ENCODE results near the gene FEM1A.
"Not testable (repeated sequence)": the region's sequence is repeated elsewhere in the genome, so short reads cannot be mapped to it uniquely, and the experiment has no call there.

Gene FEM1A

DNA sequence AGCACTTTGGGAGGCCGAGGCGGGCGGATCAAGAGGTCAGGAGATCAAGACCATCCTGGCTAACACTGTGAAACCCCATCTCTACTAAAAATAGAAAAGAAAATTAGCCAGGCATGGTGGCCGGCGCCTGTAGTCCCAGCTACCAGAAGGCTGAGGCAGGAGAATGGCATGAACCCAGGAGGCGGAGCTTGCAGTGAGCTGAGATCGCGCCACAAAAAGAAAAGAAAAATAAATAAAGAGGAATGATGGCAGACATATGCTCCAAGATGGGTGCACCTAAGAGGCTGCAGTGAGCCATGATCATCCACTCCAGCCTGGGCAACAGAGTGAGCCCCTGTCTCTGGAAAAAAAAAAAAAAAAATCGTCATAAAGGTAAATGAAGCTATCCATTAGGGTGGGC is 54.4 kb downstream of the FEM1A start:
- DNase-seq (ENCODE audit: low read depth in 2 of 2), result not testable (repeated sequence)

DNA sequence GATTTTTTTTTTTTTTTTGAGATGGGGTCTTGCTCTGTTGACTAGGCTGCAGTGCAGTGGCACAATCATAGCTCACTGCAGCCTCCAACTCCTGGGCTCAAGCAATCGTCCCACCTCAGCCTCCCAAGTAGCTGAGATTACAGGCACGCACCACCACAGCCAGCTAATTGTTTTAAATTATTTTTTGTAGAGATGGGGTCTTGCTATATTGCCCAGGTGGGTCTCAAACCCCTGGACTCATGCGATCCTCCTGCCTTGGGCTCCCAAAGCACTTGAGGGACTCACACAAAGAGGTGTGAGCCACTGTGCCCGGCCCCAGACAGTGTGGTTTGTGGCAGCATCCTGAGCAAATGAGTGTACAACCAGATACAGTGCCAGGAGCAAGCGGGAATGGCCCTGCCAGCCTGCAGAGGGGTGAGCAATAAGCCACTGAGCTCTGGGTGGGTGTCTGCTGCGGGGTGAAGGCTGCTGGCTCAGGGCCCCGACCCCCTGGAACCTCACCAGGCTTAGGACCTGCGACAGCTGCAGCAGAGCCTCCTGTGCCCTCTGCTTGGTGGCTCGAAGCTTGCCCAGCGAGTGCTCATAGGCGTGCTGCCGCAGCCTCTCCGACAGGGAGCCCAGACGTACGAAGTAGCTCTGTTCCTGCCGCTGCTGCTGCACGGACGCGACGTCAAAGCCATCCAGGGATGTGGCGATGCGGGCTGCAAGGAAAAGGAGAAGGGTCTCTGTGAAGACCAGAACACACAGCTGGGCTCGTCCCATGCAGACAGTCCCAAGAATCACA is 55.8 kb downstream of the FEM1A start:
- DNase-seq (ENCODE audit: low read depth in 2 of 2), result no peak

DNA sequence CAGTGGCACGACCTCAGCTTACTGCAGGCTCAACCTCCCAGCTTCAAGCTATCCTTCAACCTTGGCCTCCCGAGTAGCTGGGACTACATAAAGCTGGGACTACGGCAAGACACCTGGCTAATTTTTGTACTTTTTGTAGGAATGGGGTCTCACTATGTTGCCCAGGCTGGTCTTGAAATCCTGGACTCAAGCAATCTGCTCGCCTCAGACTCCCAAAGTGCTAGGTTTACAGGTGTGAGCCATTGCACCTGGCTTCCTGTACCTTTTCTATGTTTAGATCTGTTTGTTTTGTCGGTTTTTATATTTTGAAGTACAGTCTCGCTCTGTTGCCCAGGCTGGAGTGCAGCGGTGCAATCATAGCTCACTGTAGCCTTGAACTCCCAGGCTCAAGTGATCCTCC is 57.5 kb downstream of the FEM1A start:
- DNase-seq (ENCODE audit: low read depth in 2 of 2), result no peak

All from stimulated activated CD8-positive, alpha-beta memory T cell treated with anti-CD3 and anti-CD28 coated beads, Interleukin-7, amount 100 ng/mL, for 4 hours (primary cell).